OCI-LY7 (cell line): ENCODE measurements around the gene REXO1. TPM values are rescaled to one million over a fixed set of nuclear protein-coding genes. Genes with fewer than 3 reads are reported as not detected.
A peak's percentile ranks its signal among the peaks of the same experiment; 100 is the strongest.

Experiments
- BruUV-seq: library from RNA; stranded (reverse); fragments of 400-500 nt; replicated peaks from 2 replicates; lab custom pipeline; 2021; lab: Mats Ljungman, UMichigan
- CTCF ChIA-PET: fragments of 300-600 bp; sonication (Branson Sonifier 250); formaldehyde crosslinking; loops from one replicate; lab custom pipeline; 2022; ENCODE audit warnings: antibody characterized with exemption; ENCODE audit not compliant: unreplicated experiment; lab: Charles Lee
- POLR2A ChIA-PET: fragments of 300-600 bp; sonication (Branson Sonifier 250); formaldehyde crosslinking; loops from one replicate; lab custom pipeline; 2022; ENCODE audit warnings: antibody characterized with exemption; lab: Charles Lee
- DNase-seq: peaks from one replicate; pipeline ENCODE4 v3.0.0-alpha.2; 2015; ENCODE audit warnings: low spot score
- H2AFZ ChIP-seq: fragments of 200-600 bp; sonication (generic), shearing (Covaris generic); 2 replicates; pipeline ENCODE4 v1.6.1; 2014; ENCODE audit warnings: mild to moderate bottlenecking, antibody characterized with exemption, low read length, moderate library complexity
- H3K27ac ChIP-seq: fragments of 200-600 bp; sonication (generic); 2 replicates; pipeline ENCODE4 v1.5.1; 2014; ENCODE audit warnings: mixed run types, low read depth, mild to moderate bottlenecking, moderate library complexity, low read length, inconsistent platforms; ENCODE audit not compliant: poor library complexity, severe bottlenecking
- H3K36me3 ChIP-seq: fragments of 200-600 bp; sonication (generic); 2 replicates; pipeline ENCODE4 v1.6.1; 2014; ENCODE audit warnings: mild to moderate bottlenecking, antibody characterized with exemption, low read length, moderate library complexity, mixed read lengths; ENCODE audit not compliant: insufficient read depth
- H3K4me1 ChIP-seq: fragments of 200-600 bp; sonication (generic); 2 replicates; pipeline ENCODE4 v1.5.1; 2014; ENCODE audit warnings: mild to moderate bottlenecking, low read length; ENCODE audit not compliant: insufficient read depth, poor library complexity, severe bottlenecking
- H3K4me2 ChIP-seq: fragments of 200-600 bp; sonication (generic); 2 replicates; pipeline ENCODE4 v1.6.1; 2014; ENCODE audit warnings: mild to moderate bottlenecking, low read length
- H3K4me3 ChIP-seq: fragments of 200-600 bp; sonication (generic); 2 replicates; pipeline ENCODE4 v1.5.1; 2014; ENCODE audit warnings: mild to moderate bottlenecking, low read depth, low read length; ENCODE audit not compliant: poor library complexity, severe bottlenecking
- H3K79me2 ChIP-seq: fragments of 200-600 bp; sonication (generic); 2 replicates; pipeline ENCODE4 v1.6.1; 2016; ENCODE audit warnings: low read depth, mild to moderate bottlenecking, low read length, moderate library complexity, mixed read lengths; ENCODE audit not compliant: insufficient read depth
- H3K9me2 ChIP-seq: fragments of 200-600 bp; sonication (generic); 2 replicates; pipeline ENCODE4 v1.6.1; 2016; ENCODE audit warnings: mild to moderate bottlenecking, low read length, mixed read lengths; ENCODE audit not compliant: insufficient read depth
- H3K9me3 ChIP-seq: fragments of 200-600 bp; sonication (generic); 2 replicates; pipeline ENCODE4 v1.6.1; 2014; ENCODE audit warnings: mild to moderate bottlenecking, mixed run types, low read length, mixed read lengths
- H4K20me1 ChIP-seq: fragments of 200-600 bp; sonication (generic); 2 replicates; pipeline ENCODE4 v1.6.1; 2014; ENCODE audit warnings: mild to moderate bottlenecking, antibody characterized with exemption, low read length, moderate library complexity, mixed read lengths; ENCODE audit not compliant: insufficient read depth
- CTCF ChIP-seq: fragments of 200-600 bp; sonication (generic); conservative IDR thresholded peaks from 2 replicates; pipeline ENCODE4 v1.5.1; 2014; ENCODE audit warnings: mild to moderate bottlenecking, antibody characterized with exemption, low read length, moderate library complexity, mixed read lengths
- EZH2phosphoT487 ChIP-seq: fragments of 200-600 bp; sonication (generic); IDR thresholded peaks from 2 replicates; pipeline ENCODE4 v1.6.1; 2018; ENCODE audit warnings: low read depth, borderline replicate concordance, mild to moderate bottlenecking, mixed run types, antibody characterized with exemption, low read length, moderate library complexity, mixed read lengths
- intact Hi-C: fragments of 100-400 bp; cut with micrococcal nuclease; formaldehyde crosslinking; loops from one replicate; pipeline ENCODE4 v1.10.0; 2022; ENCODE audit not compliant: unreplicated experiment
- total RNA-seq, 2 experiments: library from RNA; depleted of rRNA in 1 of 2; stranded (reverse); fragments of >200 nt in 1 of 2; shearing (Covaris generic) in 1 of 2; gene quantifications; 2 replicates each; pipeline ENCODE4 v1.2.3, GENCODE V29; 2014 to 2022

REXO1 gene
- total RNA-seq, 2 experiments from 2014 or later = 24.0 to 52.8 TPM

GRCh38 chr19:1811472-1811894, 36.8 kb downstream of the REXO1 start:
- no peaks in the 10 kb centered on the region for H3K9me2 ChIP-seq
- no peaks in the 10 kb centered on the region for H4K20me1 ChIP-seq
- ChIA-PET CTCF (interaction anchor here (0.6 kb wide), 1 partner anchor 30 kb away, joined by 4 read pairs; no protein-coding TSS in a partner anchor), POLR2A (interaction anchor here (0.7 kb wide), 1 partner anchor 10 kb away, joined by 5 read pairs; no protein-coding TSS in a partner anchor)
- peak overlapping the region; percentile 60 for H3K4me2 ChIP-seq
- TF ChIP-seq EZH2phosphoT487 = no peak
- no peak for TF ChIP-seq CTCF
- H3K9me3 ChIP-seq = no peaks in the 10 kb centered on the region
- intact Hi-C loops = loop anchor here (5.0 kb wide), 1 partner anchor 204 kb away; the partner anchor contains the start of gene UQCR11
- H2AFZ ChIP-seq = peak overlapping the region; percentile 14; the same call in 1 of the 2 replicates
- peaks cover 18% of the 10 kb centered on the region for H3K4me1 ChIP-seq
- no TSS peak for BruUV-seq
- H3K27ac ChIP-seq = no peak overlapping the region
- peaks cover 13% of the 10 kb centered on the region; the same call in 1 of the 2 replicates for H3K36me3 ChIP-seq
- DNase-seq = peak; percentile 15
- H3K79me2 ChIP-seq = no peaks in the 10 kb centered on the region
- peak overlapping the region; percentile 69 for H3K4me3 ChIP-seq

GRCh38 chr19:1810439-1811160, 37.7 kb downstream of the REXO1 start:
- no TSS peak for BruUV-seq
- intact Hi-C loops = loop anchor here (5.0 kb wide), 1 partner anchor 203 kb away; the partner anchor contains the start of gene UQCR11

More at GRCh38 chr19:1810439-1811160, 37.7 kb downstream of the REXO1 start:
- Histone ChIP-seq H3K36me3 (peaks cover 6% of the 10 kb centered on the region; the same call in 1 of the 2 replicates), H3K79me2 (no peaks in the 10 kb centered on the region), H3K27ac (no peak overlapping the region), H3K4me2 (no peak overlapping the region), H2AFZ (no peak overlapping the region), H3K4me1 (peaks cover 18% of the 10 kb centered on the region), H4K20me1 (no peaks in the 10 kb centered on the region), H3K9me3 (no peaks in the 10 kb centered on the region), H3K4me3 (no peak overlapping the region), H3K9me2 (no peaks in the 10 kb centered on the region)
- POLR2A ChIA-PET = no interaction called here
- CTCF ChIA-PET = interaction anchor here (0.6 kb wide), 1 partner anchor 29 kb away, joined by 4 read pairs; no protein-coding TSS in a partner anchor
- no peak for TF ChIP-seq EZH2phosphoT487
- TF ChIP-seq CTCF = no peak
- no peak for DNase-seq
